ENCODE results near the gene FCGR3A. TPM values are rescaled to one million over a fixed set of nuclear protein-coding genes. Genes with fewer than 3 reads are reported as not detected.
A peak's percentile ranks its signal among the peaks of the same experiment; 100 is the strongest.
"Not testable (repeated sequence)": the region's sequence is repeated elsewhere in the genome, so short reads cannot be mapped to it uniquely, and the experiment has no call there.

FCGR3A gene
- polyA plus RNA-seq, 1 donor: 3.4 TPM

GRCh38 chr1:161556143-161556542, 6.5 kb upstream of the FCGR3A start:
- DNase-seq: not testable (repeated sequence)

DNA sequence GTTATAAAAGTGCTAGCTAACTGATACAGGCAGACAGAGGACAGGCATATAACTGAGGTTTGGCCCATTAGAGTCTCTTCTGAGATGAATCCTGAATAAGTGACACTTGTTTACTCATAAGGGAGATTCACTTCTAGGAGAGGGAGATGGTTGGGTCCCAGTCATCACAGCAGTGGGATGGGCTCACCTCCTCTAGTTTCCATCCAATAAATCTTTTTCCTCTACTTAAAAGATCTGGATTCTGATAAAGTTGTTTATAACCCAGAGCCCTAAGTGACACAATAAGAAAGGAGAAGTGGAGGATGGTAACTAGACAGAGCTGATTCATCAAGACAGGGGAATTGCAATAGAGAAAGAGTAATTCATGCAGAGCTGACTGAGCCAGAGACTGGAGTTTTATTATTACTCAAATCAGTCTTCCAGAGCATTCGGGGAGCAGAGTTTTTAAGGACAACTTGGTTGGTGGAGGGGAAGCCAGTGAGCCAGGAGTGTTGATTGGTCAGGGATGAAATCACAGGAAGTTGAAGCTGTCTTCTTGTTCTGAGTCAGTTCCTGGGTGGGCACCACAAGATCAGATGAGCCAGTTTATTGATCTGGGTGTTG, 5.3 kb upstream of the FCGR3A start:
- DNase-seq: not testable (repeated sequence)

DNA sequence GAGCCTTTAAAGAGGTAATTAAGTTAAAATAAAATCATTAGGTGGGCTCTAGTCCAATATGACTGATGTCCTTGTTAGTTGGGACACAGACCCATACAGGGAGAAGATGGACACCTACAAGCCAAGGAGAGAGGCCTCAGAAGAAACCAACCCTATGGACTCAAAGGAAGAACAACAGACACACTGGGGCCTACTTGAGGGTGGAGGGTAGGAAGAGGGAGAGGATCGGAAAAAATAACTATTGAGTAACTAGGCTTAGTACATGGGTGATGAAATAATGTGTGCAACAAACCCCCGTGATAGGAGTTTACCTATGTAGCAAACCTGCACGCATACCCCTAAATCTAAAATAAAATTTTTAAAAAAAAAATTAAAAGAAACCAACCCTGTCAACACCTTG, 4.7 kb upstream of the FCGR3A start:
- DNase-seq: not testable (repeated sequence)

- DNase-seq: not testable (repeated sequence)
These were observed 4.0 kb upstream of the FCGR3A start for GRCh38 chr1:161553631-161554030.

DNA sequence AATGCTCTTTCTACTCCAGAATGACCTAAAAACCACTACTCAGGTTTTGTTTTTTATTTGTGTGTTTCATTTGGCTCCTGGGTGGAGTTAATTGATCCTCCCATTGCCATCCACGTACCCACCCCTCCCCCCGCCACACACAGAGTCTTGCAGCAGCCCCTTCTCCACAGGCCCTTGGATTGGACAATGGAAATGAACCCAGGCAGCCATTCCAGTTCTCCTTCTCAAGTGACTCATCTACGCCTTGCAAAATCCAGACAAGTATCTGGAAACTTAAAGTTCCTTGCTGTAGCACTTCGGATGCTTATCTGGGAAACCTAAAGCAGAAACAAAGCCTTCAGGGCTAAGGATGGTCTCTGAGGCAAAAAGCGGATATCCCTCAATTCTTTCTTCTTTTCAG, 1.3 kb upstream of the FCGR3A start:
- not testable (repeated sequence) for DNase-seq

GRCh38 chr1:161548749-161549406, 740 bp downstream of the FCGR3A start:
- DNase-seq: not testable (repeated sequence)

- not testable (repeated sequence) for DNase-seq
These were observed 1.4 kb downstream of the FCGR3A start for GRCh38 chr1:161547995-161548741.

DNA sequence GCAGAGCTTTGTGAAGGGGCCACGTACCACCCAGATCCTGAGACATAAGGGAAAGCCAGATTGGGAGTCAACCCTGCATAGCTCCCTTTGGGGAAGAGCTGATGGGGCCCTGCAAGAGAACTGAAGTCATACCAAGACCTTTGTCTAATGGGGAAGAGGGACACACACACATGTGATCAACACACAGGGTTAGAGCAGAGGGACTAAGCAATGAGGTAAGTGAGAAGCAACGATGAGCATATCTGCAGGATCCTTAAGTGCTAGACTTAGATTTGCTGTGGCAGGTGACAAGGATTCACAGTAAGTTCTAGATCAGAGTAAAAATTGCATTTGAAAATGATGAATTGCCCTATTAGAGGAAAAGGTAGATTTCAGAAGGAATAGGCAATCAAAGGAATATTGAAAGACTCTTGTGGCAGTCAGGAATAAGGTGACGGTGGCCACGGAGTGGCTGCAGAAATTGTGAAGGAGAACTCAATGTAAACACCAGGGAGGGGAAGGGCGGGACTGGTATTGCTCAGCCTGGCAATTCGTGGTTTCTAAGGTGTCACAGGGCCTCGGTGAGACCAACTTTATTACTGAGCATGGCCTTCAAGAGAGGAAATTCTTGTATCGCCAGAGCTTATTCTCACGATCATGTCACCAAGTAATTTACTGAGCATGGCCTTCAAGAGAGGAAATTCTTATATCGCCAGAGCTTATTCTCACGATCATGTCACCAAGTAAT, 4.5 kb downstream of the FCGR3A start:
- DNase-seq: not testable (repeated sequence)

GRCh38 chr1:161543125-161543524, 6.5 kb downstream of the FCGR3A start:
- DNase-seq: not testable (repeated sequence)

GRCh38 chr1:161542091-161542559, 7.5 kb downstream of the FCGR3A start:
- not testable (repeated sequence) for DNase-seq

DNA sequence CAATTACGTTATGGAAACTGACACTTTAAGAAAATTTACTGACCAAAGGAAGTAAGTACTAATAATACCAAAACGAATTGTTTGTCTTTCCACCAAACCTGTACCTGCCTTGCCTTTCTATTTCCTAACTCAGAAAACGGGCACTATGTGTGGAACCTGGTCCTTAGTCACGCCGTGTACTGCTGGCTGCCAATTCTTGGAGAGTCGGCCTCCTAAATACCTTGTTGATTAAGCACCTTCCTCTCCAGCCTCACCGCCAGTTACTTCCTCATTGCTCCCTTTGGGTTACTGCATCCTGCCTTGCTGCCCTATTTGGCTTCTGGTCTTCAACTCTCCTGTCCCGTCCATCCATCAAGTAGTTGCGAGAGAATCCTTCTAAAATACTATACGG, 9.1 kb downstream of the FCGR3A start:
- not testable (repeated sequence) for DNase-seq

DNA sequence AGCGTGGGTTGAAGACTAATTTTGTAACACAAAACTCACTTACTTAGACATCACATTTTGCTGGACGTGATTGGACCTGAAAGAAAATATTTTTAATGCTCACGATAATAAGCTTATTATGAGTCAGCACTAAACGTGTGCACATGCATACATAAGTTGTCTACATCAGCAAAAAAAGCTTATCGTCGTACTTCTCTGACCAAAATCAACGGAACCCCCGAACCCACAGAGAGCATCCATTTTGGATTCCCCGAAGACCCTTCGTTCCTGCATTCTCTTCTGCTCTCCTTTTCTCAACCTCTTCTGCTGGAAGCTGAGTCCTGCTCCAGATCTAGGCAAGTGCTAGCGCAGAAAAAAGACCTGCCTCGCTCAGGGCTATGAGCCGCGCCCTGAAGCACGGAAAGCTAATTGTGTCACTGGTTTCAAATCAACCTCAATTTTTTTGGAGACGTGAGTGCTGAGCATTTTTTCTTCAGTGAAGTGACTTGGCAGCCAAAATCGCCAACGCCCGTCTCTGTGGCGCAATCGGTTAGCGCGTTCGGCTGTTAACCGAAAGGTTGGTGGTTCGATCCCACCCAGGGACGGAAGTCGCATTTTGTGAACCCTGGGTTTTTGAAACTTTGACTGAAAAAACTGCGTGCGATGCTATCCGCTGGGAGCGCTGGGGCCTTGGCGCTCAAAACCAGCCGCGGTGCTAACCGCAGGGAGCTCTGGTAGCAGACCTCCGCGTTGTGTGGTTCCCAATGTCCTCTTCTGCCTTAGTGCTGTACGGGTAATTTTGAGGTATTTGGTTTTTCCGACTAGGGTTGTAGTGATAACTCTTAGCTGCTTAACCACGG, 9.7 kb downstream of the FCGR3A start:
- not testable (repeated sequence) for DNase-seq

DNA sequence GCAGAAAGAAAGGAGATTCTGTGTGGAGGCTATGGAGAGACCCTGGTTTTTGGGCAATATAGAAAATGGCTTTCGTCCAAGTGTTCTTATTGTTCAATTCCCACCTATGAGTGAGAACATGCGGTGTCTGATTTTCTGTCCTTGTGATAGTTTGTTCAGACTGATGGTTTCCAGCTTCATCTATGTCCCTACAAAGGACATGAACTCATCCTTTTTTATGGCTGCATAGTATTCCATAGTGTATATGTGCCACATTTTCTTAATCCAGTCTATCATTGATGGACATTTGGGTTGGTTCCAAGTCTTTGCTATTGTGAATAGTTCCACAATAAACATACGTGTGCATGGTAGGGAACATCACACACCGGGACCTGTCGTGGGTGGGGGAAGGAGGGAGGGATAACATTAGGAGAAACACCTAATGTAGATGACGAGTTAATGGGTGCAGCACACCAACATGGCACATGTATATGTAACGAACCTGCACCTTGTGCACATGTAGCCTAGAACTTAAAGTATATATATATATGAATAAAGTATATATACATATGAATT, 10.6 kb downstream of the FCGR3A start:
- DNase-seq: not testable (repeated sequence)

DNA sequence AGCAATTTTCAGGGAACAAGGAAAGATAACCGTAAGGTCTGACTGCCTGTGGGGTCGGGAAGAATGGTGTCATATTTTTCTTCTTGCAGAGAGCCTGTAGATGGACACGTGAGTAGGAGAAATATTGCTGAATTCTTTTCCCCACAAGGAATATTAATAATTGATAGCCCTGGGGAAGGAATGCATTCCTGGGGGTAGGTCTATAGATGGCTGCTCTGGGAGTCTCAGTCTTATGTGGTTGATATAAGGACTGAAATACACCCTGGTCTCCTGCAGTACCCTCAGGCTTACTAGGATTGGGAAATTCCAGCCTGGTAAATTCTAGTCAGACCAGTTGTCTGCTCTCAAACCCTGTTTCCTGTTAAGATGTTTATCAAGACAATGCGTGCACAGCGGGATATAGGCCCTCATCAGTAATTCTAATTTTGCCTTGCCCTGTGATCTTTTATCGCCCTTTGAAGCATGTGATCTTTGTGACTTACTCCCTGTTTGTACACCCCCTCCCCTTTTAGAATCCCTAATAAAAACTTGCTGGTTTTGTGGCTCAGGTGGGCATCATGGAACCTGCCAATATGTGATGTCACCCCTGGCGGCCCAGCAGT, 12.4 kb downstream of the FCGR3A start:
- DNase-seq: not testable (repeated sequence)

DNA sequence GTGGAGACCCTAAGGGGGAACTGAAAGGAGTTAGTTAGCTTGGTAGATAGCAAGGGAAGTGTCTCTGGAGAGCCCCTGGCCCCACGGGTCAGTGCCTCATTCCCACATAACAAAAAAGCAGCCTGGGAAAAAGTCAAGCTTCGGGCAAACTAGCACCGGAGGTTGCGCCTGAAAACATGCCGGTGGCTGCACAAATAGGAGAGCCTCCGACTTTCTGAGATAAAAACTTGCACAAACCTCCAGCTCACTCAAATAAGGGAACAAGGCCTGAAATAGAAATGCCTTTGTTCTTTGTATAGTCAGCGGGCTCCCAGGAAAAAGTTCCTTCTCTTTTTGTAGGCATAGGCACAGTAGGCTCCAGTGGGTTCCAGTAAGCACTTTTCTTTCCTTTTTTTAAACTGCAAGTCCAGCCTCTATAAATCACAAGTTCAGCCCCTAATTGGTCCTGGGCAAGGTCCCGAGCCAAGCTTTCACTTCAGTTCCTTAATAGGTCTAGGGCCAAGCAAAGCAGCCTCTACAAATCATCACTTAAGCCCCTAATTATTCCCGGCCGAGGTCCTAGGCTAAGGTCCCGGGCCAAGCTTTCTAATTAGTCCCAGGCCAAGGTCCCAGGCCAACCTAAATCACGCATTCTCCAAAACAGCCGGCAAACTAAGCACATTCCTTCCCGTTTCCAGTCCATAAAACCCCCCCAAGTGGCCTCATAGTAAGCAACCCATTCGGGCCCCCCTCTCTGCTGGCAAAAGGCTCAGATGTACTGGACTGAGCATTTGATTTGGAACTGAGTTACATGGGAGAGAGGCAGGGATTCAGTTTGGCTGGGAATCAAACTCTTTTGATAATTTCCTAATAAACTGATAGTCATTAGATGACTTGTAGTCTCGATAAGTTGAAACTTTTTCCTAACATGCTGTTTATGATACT, 16.7 kb downstream of the FCGR3A start:
- not testable (repeated sequence) for DNase-seq

- DNase-seq: no peak
These were observed 17.5 kb downstream of the FCGR3A start for GRCh38 chr1:161531986-161532643.

DNA sequence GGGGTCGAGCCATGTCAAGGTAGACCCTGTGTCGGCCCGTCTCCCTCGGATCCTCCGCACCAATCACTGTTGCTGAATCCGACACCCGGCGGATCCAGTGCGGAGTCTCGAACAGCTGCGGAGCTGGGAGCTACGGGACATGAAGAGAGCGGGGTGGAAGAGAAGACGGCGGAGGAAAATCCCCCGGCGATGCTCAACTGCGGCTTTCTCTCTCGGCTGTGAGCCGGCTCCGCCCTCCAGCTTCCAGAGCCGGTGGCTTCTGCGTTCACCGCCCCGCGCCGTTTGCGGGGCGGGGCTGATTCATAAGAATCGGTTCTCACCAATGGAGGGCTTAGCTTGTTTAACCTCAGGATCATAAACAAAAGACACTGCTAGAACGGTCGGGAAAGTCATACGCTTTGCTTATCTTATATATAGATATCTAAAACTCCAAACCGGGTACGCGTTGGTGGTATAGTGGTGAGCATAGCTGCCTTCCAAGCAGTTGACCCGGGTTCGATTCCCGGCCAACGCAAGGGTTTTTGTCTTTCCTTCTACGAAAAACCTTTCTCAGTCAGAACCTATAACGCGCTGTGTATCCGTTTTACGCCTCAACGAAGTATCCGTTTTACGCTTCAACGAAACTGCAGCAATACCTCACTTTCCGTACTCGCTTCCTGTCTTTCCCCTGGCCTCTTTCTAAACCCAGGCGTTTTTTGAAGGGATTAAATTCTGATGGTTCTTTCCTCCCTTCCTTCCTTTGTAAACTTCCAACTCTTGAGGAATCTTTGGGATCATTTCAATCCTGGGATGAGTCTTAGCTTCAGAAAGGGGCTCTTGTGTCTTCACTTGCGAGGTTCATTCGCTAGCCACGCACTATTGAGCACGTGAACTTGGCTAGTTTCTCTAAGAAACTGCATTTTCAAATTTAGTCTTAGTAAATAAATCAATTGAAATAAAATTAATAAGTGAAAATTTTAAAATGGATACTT, 18.7 kb downstream of the FCGR3A start:
- peak; percentile 83 for DNase-seq

- peak; percentile 75 for DNase-seq
These were observed 19.5 kb downstream of the FCGR3A start for GRCh38 chr1:161530158-161530557.
